B cell (primary cell): Measurements from ENCODE around the gene SH3D19. TPM values are rescaled to one million over a fixed set of nuclear protein-coding genes. Genes with fewer than 3 reads are reported as not detected.

Experiments used
- ATAC-seq: fragments of 200-7000 bp; cut with Tn5 transposase; one replicate; pipeline ENCODE4 v1.10.0; 2021; ENCODE audit warnings: low read depth, mild to moderate bottlenecking, moderate number of reproducible peaks, moderate library complexity
- CTCF ChIA-PET: fragments of 350-600 bp; sonication (Branson Sonifier 250); formaldehyde crosslinking; loops from one replicate; lab custom pipeline; 2021; ENCODE audit warnings: antibody characterized with exemption, inconsistent platforms; lab: Charles Lee
- POLR2A ChIA-PET: fragments of 350-600 bp; sonication (Branson Sonifier 250); formaldehyde crosslinking; loops from one replicate; lab custom pipeline; 2021; ENCODE audit warnings: antibody characterized with exemption; lab: Charles Lee
- DNase-seq: peaks from one replicate; pipeline ENCODE4 v3.0.0; 2013
- H2AFZ ChIP-seq: 2 replicates; pipeline ENCODE4 v1.6.1; 2012; ENCODE audit warnings: mild to moderate bottlenecking, low read depth, low read length; ENCODE audit not compliant: insufficient read depth, poor library complexity, severe bottlenecking
- H3K27ac ChIP-seq, 2 donors: 1 replicate in 1 of 2; 2 replicates in 1 of 2; pipeline ENCODE4 v1.5.1; 2012 to 2013; ENCODE audit warnings: low read length in 2 of 2, mild to moderate bottlenecking in 2 of 2, moderate library complexity in 1 of 2
- H3K27me3 ChIP-seq, 4 experiments: fragments of 200-600 bp in 1 of 4; sonication (generic) in 1 of 4; replicated peaks in 1 of 4; 1 replicate in 2 of 4; 2 replicates in 2 of 4; pipeline versions ENCODE4 v1.6.1 to v1.7.0; 2013 to 2016; ENCODE audit warnings: low read length in 3 of 4, mild to moderate bottlenecking in 2 of 4, mixed read lengths in 1 of 4, moderate library complexity in 1 of 4; ENCODE audit not compliant: insufficient read depth in 4 of 4, control insufficient read depth in 3 of 4; ENCODE audit errors: control extremely low read depth in 1 of 4
- H3K36me3 ChIP-seq, 2 experiments: replicated peaks in 1 of 2; 1 replicate in 1 of 2; 2 replicates in 1 of 2; pipeline versions ENCODE4 v1.6.1 to v1.7.1; 2013; ENCODE audit warnings: low read length in 1 of 2; ENCODE audit not compliant: insufficient read depth in 2 of 2, control insufficient read depth in 1 of 2; ENCODE audit errors: control extremely low read depth in 1 of 2, extremely low read depth in 1 of 2
- H3K4me1 ChIP-seq, 2 donors: fragments of 200-600 bp in 1 of 2; sonication (generic) in 1 of 2; 1 replicate in 1 of 2; 2 replicates in 1 of 2; pipeline versions ENCODE4 v1.5.1 to v1.6.1; 2013 to 2017; ENCODE audit warnings: low read length in 2 of 2; ENCODE audit not compliant: control insufficient read depth in 2 of 2, insufficient read depth in 2 of 2
- H3K4me2 ChIP-seq: replicated peaks from 2 replicates; pipeline ENCODE3; 2012; ENCODE audit warnings: mild to moderate bottlenecking, low read depth, low read length; ENCODE audit not compliant: poor library complexity, severe bottlenecking
- H3K4me3 ChIP-seq, 5 experiments: fragments of 200-600 bp in 1 of 5; sonication (generic) in 1 of 5; 1 replicate in 3 of 5; 2 replicates in 2 of 5; pipeline versions ENCODE4 v1.5.1 to v1.7.0; 2011 to 2016; ENCODE audit warnings: low read length in 4 of 5, mild to moderate bottlenecking in 4 of 5, low read depth in 2 of 5, control low read depth in 1 of 5, moderate library complexity in 1 of 5; ENCODE audit not compliant: insufficient read depth in 1 of 5; ENCODE audit errors: control extremely low read depth in 1 of 5, extremely low read depth in 1 of 5
- H3K79me2 ChIP-seq: fragments of 200-600 bp; sonication (generic); one replicate; pipeline ENCODE4 v1.6.0; 2016; ENCODE audit warnings: low read length; ENCODE audit not compliant: control insufficient read depth, insufficient read depth
- H3K9ac ChIP-seq: fragments of 200-600 bp; sonication (generic); 2 replicates; pipeline ENCODE4 v1.6.1; 2017; ENCODE audit warnings: mild to moderate bottlenecking, low read length, moderate library complexity
- H3K9me3 ChIP-seq, 3 donors: one replicate each; pipeline versions ENCODE4 v1.6.1 to v1.7.1; 2013; ENCODE audit warnings: low read length in 2 of 3; ENCODE audit not compliant: control insufficient read depth in 2 of 3, insufficient read depth in 1 of 3; ENCODE audit errors: control extremely low read depth in 1 of 3
- H4K20me1 ChIP-seq: 2 replicates; pipeline ENCODE4 v1.6.0; 2012; ENCODE audit warnings: mild to moderate bottlenecking, low read length; ENCODE audit not compliant: insufficient read depth, control insufficient read depth, poor library complexity, severe bottlenecking
- H3K27ac Mint-ChIP-seq: one replicate; pipeline ENCODE4 v1.8.0; 2021; ENCODE audit warnings: mixed read lengths
- H3K27me3 Mint-ChIP-seq: one replicate; pipeline ENCODE4 v1.8.0; 2021; ENCODE audit warnings: mixed read lengths
- H3K4me1 Mint-ChIP-seq: one replicate; pipeline ENCODE4 v1.8.0; 2021; ENCODE audit warnings: mixed read lengths
- H3K4me3 Mint-ChIP-seq: one replicate; pipeline ENCODE4 v1.8.0; 2021; ENCODE audit warnings: mixed read lengths
- H3K9me3 Mint-ChIP-seq: one replicate; pipeline ENCODE4 v1.8.0; 2022; ENCODE audit warnings: mixed read lengths; ENCODE audit not compliant: insufficient read depth
- CTCF ChIP-seq: fragments of 200-600 bp; IDR thresholded peaks from one replicate; pipeline ENCODE4 v1.8.0; 2022; ENCODE audit warnings: antibody characterized with exemption, mild to moderate bottlenecking
- EZH2 ChIP-seq: IDR thresholded peaks from 2 replicates; pipeline ENCODE4 v1.6.1; 2012; ENCODE audit warnings: borderline replicate concordance, low read depth, mild to moderate bottlenecking, moderate library complexity, low read length; ENCODE audit not compliant: insufficient read depth, poor library complexity, severe bottlenecking
- WGBS: methylation state at CpG from one replicate; pipeline ENCODE4 v1.1.5; 2013; ENCODE audit warnings: missing lambda C conversion rate; ENCODE audit not compliant: insufficient coverage; 5-methylcytosine and 5-hydroxymethylcytosine counted together
- intact Hi-C: fragments of 100-400 bp; cut with micrococcal nuclease; formaldehyde crosslinking; loops from one replicate; pipeline ENCODE4 v1.10.0; 2022
- polyA plus RNA-seq: library from polyadenylated mRNA; depleted of rRNA; stranded (reverse); fragments of >200 nt; gene quantifications from 2 replicates; pipeline ENCODE4 v1.2.3, GENCODE V29; 2012
- total RNA-seq, 2 donors: library from RNA; stranded (reverse); fragments of 120-200 nt in 1 of 2; gene quantifications; 1 replicate in 1 of 2; 2 replicates in 1 of 2; pipeline versions ENCODE4 v1.2.3 to v1.2.4, GENCODE V29; 2013 to 2022

SH3D19 gene
- total and polyA plus RNA-seq, 2 donors (not counting 1 experiment from before 2014, with no cell fraction given): 0.01 TPM; not detected in 1

- Histone ChIP-seq H3K4me3 (no peak overlapping the region), H3K27ac (no peak overlapping the region), H3K4me2 (no peak overlapping the region), H3K9ac (no peak overlapping the region), H3K4me1 (no peaks in the 10 kb centered on the region), H4K20me1 (no peaks in the 10 kb centered on the region), H3K36me3 (no peaks in the 10 kb centered on the region), H3K9me3 (no peaks in the 10 kb centered on the region), H2AFZ (no peak overlapping the region), H3K79me2 (no peaks in the 10 kb centered on the region), H3K27me3 (peaks cover 0 to 4% (median under 1%) of the 10 kb centered on the region in 4 experiments)
- H3K9me3 Mint-ChIP-seq: no peaks in the 10 kb centered on the region
- H3K27ac Mint-ChIP-seq: no peak overlapping the region
- WGBS: 91% methylated on average over 2 of the region's 2 CpGs
- DNase-seq: no peak
- ChIA-PET CTCF (no interaction called here), POLR2A (no interaction called here)
- H3K4me3 Mint-ChIP-seq: no peak overlapping the region
- peaks cover 3% of the 10 kb centered on the region for H3K27me3 Mint-ChIP-seq
- intact Hi-C loops: no loop called here
- no peak for ATAC-seq
- TF ChIP-seq EZH2 (no peak), CTCF (no peak)
- H3K4me1 Mint-ChIP-seq: no peaks in the 10 kb centered on the region
These were observed 14.1 kb upstream of the SH3D19 start for GRCh38 chr4:151339467-151339866.

GRCh38 chr4:151331276-151332042 is 6.1 kb upstream of the SH3D19 start:
- ChIA-PET CTCF (no interaction called here), POLR2A (no interaction called here)
- ATAC-seq (no peak), DNase-seq (no peak)
- H3K4me3 ChIP-seq: no peak overlapping the region
- peaks cover 32% of the 10 kb centered on the region for H3K27me3 Mint-ChIP-seq
- peaks cover 0 to 7% (median 0%) of the 10 kb centered on the region in 4 experiments for H3K27me3 ChIP-seq
- no peak overlapping the region for H3K4me3 Mint-ChIP-seq
- no peaks in the 10 kb centered on the region for H4K20me1 ChIP-seq
- no peak overlapping the region for H2AFZ ChIP-seq
- no peak overlapping the region for H3K9ac ChIP-seq
- intact Hi-C loops: no loop called here
- H3K4me1 Mint-ChIP-seq: no peaks in the 10 kb centered on the region
- TF ChIP-seq CTCF: no peak
- no peak for TF ChIP-seq EZH2
- H3K27ac ChIP-seq: no peak overlapping the region
- H3K9me3 Mint-ChIP-seq: peaks cover 3% of the 10 kb centered on the region
- no peaks in the 10 kb centered on the region for H3K79me2 ChIP-seq
- H3K4me2 ChIP-seq: no peak overlapping the region
- H3K27ac Mint-ChIP-seq: no peak overlapping the region
- no peaks in the 10 kb centered on the region for H3K36me3 ChIP-seq
- WGBS: no CpG with 5 or more reads among the region's 1 CpG
- no peaks in the 10 kb centered on the region for H3K9me3 ChIP-seq
- H3K4me1 ChIP-seq: no peaks in the 10 kb centered on the region
